Measurements from ENCODE around the gene PALLD.

DNA sequence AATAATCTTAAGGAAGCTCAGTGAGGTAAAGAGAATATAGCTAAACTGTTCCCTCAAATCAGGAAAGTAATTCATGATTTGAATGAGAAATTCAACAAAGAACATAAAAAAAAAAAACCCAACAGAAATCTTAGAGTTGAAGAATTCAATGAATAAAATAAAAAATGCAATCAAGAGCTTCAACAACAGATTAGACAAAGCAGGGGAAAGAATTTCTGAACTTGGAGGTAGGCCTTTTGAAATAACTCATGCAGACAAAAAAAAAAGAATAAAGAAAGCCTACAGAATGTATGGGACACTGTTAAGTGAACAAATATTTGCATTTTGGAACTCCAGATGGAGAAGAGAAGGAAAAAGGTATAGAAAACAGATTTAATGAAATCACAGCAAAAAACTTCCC is 435.3 kb downstream of the PALLD start:
- no peak for TF ChIP-seq EZH2 (IDR thresholded peaks at IDR 0.05; ENCODE audit: borderline replicate concordance, low read depth, low read length, severe bottlenecking)
- TF ChIP-seq, protein P1, sequence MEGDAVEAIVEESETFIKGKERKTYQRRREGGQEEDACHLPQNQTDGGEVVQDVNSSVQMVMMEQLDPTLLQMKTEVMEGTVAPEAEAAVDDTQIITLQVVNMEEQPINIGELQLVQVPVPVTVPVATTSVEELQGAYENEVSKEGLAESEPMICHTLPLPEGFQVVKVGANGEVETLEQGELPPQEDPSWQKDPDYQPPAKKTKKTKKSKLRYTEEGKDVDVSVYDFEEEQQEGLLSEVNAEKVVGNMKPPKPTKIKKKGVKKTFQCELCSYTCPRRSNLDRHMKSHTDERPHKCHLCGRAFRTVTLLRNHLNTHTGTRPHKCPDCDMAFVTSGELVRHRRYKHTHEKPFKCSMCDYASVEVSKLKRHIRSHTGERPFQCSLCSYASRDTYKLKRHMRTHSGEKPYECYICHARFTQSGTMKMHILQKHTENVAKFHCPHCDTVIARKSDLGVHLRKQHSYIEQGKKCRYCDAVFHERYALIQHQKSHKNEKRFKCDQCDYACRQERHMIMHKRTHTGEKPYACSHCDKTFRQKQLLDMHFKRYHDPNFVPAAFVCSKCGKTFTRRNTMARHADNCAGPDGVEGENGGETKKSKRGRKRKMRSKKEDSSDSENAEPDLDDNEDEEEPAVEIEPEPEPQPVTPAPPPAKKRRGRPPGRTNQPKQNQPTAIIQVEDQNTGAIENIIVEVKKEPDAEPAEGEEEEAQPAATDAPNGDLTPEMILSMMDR (IDR thresholded peaks at IDR 0.05; ENCODE audit: borderline replicate concordance, extremely low read depth, low read length, poor library complexity, severe bottlenecking) = no peak
